Measurements from ENCODE around the gene LETMD1. TPM values are rescaled to one million over a fixed set of nuclear protein-coding genes. Genes with fewer than 3 reads are reported as not detected.

LETMD1 gene
- total RNA-seq, 6 experiments from 2014 or later = 22.1 to 35.6 (median 30.4) TPM

GRCh38 chr12:51004504-51004903 is 43.6 kb upstream of the LETMD1 start:
- 40% methylated on average over 4 of the region's 6 CpGs for WGBS (ENCODE audit: insufficient coverage, low coverage, low lambda C conversion rate, missing lambda C conversion rate)
- Histone ChIP-seq H3K4me1 (no peaks in the 10 kb centered on the region), H3K4me3 (no peak overlapping the region), H3K27me3 (no peaks in the 10 kb centered on the region), H3K9me3 (no peaks in the 10 kb centered on the region), H3K27ac (no peak overlapping the region), H3K36me3 (peaks cover 0 to 37% (median 9%) of the 10 kb centered on the region in 4 donors)
- ATAC-seq (no peak), DNase-seq (no peak)
- intact Hi-C loops (cut with DNase I) = no loop called here
- TF ChIP-seq POLR2A (IDR thresholded peaks at IDR 0.05) = no peak
- TF ChIP-seq CTCF (IDR thresholded peaks at IDR 0.05) = no peak

- Histone ChIP-seq H3K9me3 (no peaks in the 10 kb centered on the region), H3K27me3 (no peaks in the 10 kb centered on the region), H3K27ac (no peak overlapping the region), H3K4me3 (no peak overlapping the region), H3K36me3 (peaks cover 0 to 32% (median 9%) of the 10 kb centered on the region in 4 donors), H3K4me1 (no peaks in the 10 kb centered on the region)
- TF ChIP-seq POLR2A (IDR thresholded peaks at IDR 0.05) = no peak
- no peak for TF ChIP-seq CTCF (IDR thresholded peaks at IDR 0.05)
- no peak for DNase-seq
- 93% methylated on average over 3 of the region's 3 CpGs for WGBS (ENCODE audit: insufficient coverage, low coverage, low lambda C conversion rate, missing lambda C conversion rate)
- no peak for ATAC-seq
- intact Hi-C loops (cut with DNase I) = no loop called here
These were observed 43.1 kb upstream of the LETMD1 start for GRCh38 chr12:51005030-51005429.

- Histone ChIP-seq H3K27ac (no peak overlapping the region), H3K4me3 (no peak overlapping the region), H3K9me3 (no peaks in the 10 kb centered on the region), H3K27me3 (no peaks in the 10 kb centered on the region), H3K36me3 (peaks cover 0 to 27% (median 9%) of the 10 kb centered on the region in 4 donors), H3K4me1 (no peaks in the 10 kb centered on the region)
- ATAC-seq = no peak
- DNase-seq = no peak
- WGBS (ENCODE audit: insufficient coverage, low coverage, low lambda C conversion rate, missing lambda C conversion rate) = 90% methylated on average over 3 of the region's 3 CpGs
- intact Hi-C loops (cut with DNase I) = no loop called here
- TF ChIP-seq CTCF (IDR thresholded peaks at IDR 0.05) = no peak
- TF ChIP-seq POLR2A (IDR thresholded peaks at IDR 0.05) = no peak
These were observed 42.5 kb upstream of the LETMD1 start for GRCh38 chr12:51005671-51006070.

- intact Hi-C loops (cut with DNase I) = no loop called here
- Histone ChIP-seq H3K36me3 (peaks cover 0 to 24% (median 6%) of the 10 kb centered on the region in 4 donors), H3K4me3 (no peak overlapping the region), H3K27ac (peak overlapping the region in 1 of 3 donors; percentile 47), H3K9me3 (no peaks in the 10 kb centered on the region), H3K27me3 (no peaks in the 10 kb centered on the region), H3K4me1 (no peaks in the 10 kb centered on the region)
- ATAC-seq (no peak), DNase-seq (no peak)
- TF ChIP-seq POLR2A (IDR thresholded peaks at IDR 0.05) = no peak
- TF ChIP-seq CTCF (IDR thresholded peaks at IDR 0.05) = no peak
- 86% methylated on average over 1 of the region's 1 CpG for WGBS (ENCODE audit: insufficient coverage, low coverage, low lambda C conversion rate, missing lambda C conversion rate)
These were observed 39.6 kb upstream of the LETMD1 start for GRCh38 chr12:51008329-51009055.

Measured in right lobe of liver (tissue), 6 donors.